Suprapubic skin (tissue), 3 donors: ENCODE measurements around the gene YARS1.

Experiments
- EP300 ChIP-seq: sonication (generic); formaldehyde crosslinking; IDR thresholded peaks from one replicate; pipeline ENCODE4 v1.6.1; 2017; ENCODE audit warnings: antibody characterized with exemption
- POLR2A ChIP-seq, 2 donors: fragments of 450-650 bp; IDR thresholded peaks; one replicate each; pipeline ENCODE4 v1.6.1; 2017; ENCODE audit warnings: antibody characterized with exemption in 2 of 2, mild to moderate bottlenecking in 2 of 2, moderate library complexity in 2 of 2
- TF ChIP-seq, protein P1 (sequence below), 2 donors: fragments of 200-600 bp in 1 of 2; fragments of 450-650 bp in 1 of 2; sonication (generic) in 1 of 2; IDR thresholded peaks; one replicate each; pipeline ENCODE4 v1.5.1; 2016 to 2019; ENCODE audit warnings: antibody characterized with exemption in 2 of 2, mild to moderate bottlenecking in 1 of 2, moderate library complexity in 1 of 2

DNA sequence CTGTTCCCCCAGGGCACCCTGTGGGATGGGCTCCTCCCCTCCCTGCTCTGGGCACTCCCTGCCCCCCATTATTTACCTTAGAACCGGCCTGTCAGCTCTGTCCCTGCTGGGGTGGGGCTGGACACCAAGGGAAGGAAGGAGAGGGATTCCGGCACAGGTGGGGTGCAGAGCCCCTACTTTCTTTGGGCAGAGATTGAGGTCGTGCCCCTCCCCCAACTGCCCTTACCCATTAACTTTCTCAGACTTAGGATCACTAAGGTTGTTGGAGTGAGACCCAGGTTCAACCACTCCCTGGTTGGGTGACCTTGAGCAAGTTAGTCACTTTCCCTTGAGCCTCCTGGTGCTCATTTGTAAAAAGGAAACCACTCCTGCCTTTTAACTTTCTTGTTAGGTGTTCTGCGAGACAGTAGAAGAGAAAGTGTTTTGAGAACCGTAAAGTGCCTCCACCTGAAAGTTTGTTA is 57.6 kb downstream of the YARS1 start:
- TF ChIP-seq, protein P1, sequence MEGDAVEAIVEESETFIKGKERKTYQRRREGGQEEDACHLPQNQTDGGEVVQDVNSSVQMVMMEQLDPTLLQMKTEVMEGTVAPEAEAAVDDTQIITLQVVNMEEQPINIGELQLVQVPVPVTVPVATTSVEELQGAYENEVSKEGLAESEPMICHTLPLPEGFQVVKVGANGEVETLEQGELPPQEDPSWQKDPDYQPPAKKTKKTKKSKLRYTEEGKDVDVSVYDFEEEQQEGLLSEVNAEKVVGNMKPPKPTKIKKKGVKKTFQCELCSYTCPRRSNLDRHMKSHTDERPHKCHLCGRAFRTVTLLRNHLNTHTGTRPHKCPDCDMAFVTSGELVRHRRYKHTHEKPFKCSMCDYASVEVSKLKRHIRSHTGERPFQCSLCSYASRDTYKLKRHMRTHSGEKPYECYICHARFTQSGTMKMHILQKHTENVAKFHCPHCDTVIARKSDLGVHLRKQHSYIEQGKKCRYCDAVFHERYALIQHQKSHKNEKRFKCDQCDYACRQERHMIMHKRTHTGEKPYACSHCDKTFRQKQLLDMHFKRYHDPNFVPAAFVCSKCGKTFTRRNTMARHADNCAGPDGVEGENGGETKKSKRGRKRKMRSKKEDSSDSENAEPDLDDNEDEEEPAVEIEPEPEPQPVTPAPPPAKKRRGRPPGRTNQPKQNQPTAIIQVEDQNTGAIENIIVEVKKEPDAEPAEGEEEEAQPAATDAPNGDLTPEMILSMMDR (IDR thresholded peaks at IDR 0.05), result no peak
- TF ChIP-seq POLR2A (IDR thresholded peaks at IDR 0.05) (no peak), EP300 (no peak)
